Breast epithelium (tissue), 4 donors: ENCODE data around the gene CD47. TPM values are rescaled to one million over a fixed set of nuclear protein-coding genes. Genes with fewer than 3 reads are reported as not detected.

Experiments used
- DNase-seq, 2 donors: peaks; one replicate each; pipeline ENCODE4 v3.0.0-alpha.2; 2019; ENCODE audit warnings: low spot score in 2 of 2
- H3K27ac ChIP-seq, 2 donors: fragments of 200-600 bp; sonication (generic) in 1 of 2; one replicate each; pipeline ENCODE4 v1.5.1; 2016 to 2019; ENCODE audit warnings: mild to moderate bottlenecking in 1 of 2
- H3K27me3 ChIP-seq, 2 donors: fragments of 200-600 bp; sonication (generic) in 1 of 2; one replicate each; pipeline versions ENCODE4 v1.5.1 to v1.6.0; 2017 to 2019; ENCODE audit warnings: control low read depth in 1 of 2, mild to moderate bottlenecking in 1 of 2
- H3K36me3 ChIP-seq: fragments of 200-600 bp; one replicate; pipeline ENCODE4 v1.5.1; 2019
- H3K4me1 ChIP-seq, 2 donors: fragments of 200-600 bp; sonication (generic); one replicate each; pipeline ENCODE4 v1.5.1; 2016 to 2019; ENCODE audit warnings: control low read depth in 1 of 2
- H3K4me3 ChIP-seq, 3 donors: fragments of 200-600 bp; sonication (generic); 1 replicate in 2 of 3; 2 replicates in 1 of 3; pipeline ENCODE4 v1.5.1; 2016 to 2019; ENCODE audit warnings: mild to moderate bottlenecking in 3 of 3, moderate library complexity in 2 of 3
- H3K9me3 ChIP-seq, 2 donors: fragments of 200-600 bp; sonication (generic) in 1 of 2; one replicate each; pipeline ENCODE4 v1.5.1; 2016 to 2019; ENCODE audit warnings: control low read depth in 1 of 2
- CTCF ChIP-seq, 3 donors: fragments of 450-650 bp; IDR thresholded peaks; one replicate each; pipeline ENCODE4 v1.5.1; 2016 to 2017; ENCODE audit warnings: antibody characterized with exemption in 3 of 3, mild to moderate bottlenecking in 3 of 3, moderate library complexity in 3 of 3
- POLR2A ChIP-seq: fragments of 450-650 bp; IDR thresholded peaks from one replicate; pipeline ENCODE4 v1.6.1; 2016; ENCODE audit warnings: antibody characterized with exemption, mild to moderate bottlenecking, moderate library complexity
- POLR2AphosphoS5 ChIP-seq, 3 donors: sonication (generic); formaldehyde crosslinking; IDR thresholded peaks; one replicate each; pipeline ENCODE4 v1.6.1; 2017; ENCODE audit warnings: antibody characterized with exemption in 3 of 3
- intact Hi-C: fragments of 100-400 bp; cut with DNase I; formaldehyde crosslinking; loops from one replicate; pipeline ENCODE4 v1.15.1; 2023; ENCODE audit warnings: low total_unique reads
- total RNA-seq, 3 donors: library from RNA; depleted of rRNA; stranded (reverse); fragments of >200 nt; gene quantifications; one replicate each; pipeline ENCODE4 v1.1.0, GENCODE V29; 2016

Gene CD47
- total RNA-seq, 3 donors from 2014 or later, result 52.8 to 126 (median 85.5) TPM

GRCh38 chr3:108046247-108046646 is 44.6 kb downstream of the CD47 start:
- no peak for TF ChIP-seq POLR2AphosphoS5 (IDR thresholded peaks at IDR 0.05)
- TF ChIP-seq POLR2A, result no peak
- TF ChIP-seq CTCF (IDR thresholded peaks at IDR 0.05), result no peak
- no peak overlapping the region for H3K27ac ChIP-seq
- H3K4me1 ChIP-seq, result no peaks in the 10 kb centered on the region
- DNase-seq, result no peak
- intact Hi-C loops, result no loop called here
- H3K4me3 ChIP-seq, result no peak overlapping the region
- no peaks in the 10 kb centered on the region for H3K9me3 ChIP-seq
- no peaks in the 10 kb centered on the region for H3K36me3 ChIP-seq
- no peaks in the 10 kb centered on the region for H3K27me3 ChIP-seq

- no peak overlapping the region for H3K27ac ChIP-seq
- no peaks in the 10 kb centered on the region for H3K27me3 ChIP-seq
- TF ChIP-seq POLR2A (no peak), POLR2AphosphoS5 (IDR thresholded peaks at IDR 0.05) (no peak), CTCF (IDR thresholded peaks at IDR 0.05) (no peak)
- DNase-seq, result no peak
- no peak overlapping the region for H3K4me3 ChIP-seq
- intact Hi-C loops, result loop anchor here (1.0 kb wide), 1 partner anchor 12 kb away; no protein-coding TSS in a partner anchor
- no peaks in the 10 kb centered on the region for H3K36me3 ChIP-seq
- no peaks in the 10 kb centered on the region for H3K9me3 ChIP-seq
- H3K4me1 ChIP-seq, result no peaks in the 10 kb centered on the region
Measured at GRCh38 chr3:108044699-108045098, 46.1 kb downstream of the CD47 start.

- no peak for DNase-seq
- no peaks in the 10 kb centered on the region for H3K36me3 ChIP-seq
- intact Hi-C loops, result no loop called here
Measured at GRCh38 chr3:108042300-108042699, 48.5 kb downstream of the CD47 start.

GRCh38 chr3:108041253-108041652 is 49.6 kb downstream of the CD47 start:
- Histone ChIP-seq H3K36me3 (no peaks in the 10 kb centered on the region), H3K9me3 (no peaks in the 10 kb centered on the region), H3K4me3 (no peak overlapping the region), H3K27ac (no peak overlapping the region), H3K27me3 (no peaks in the 10 kb centered on the region), H3K4me1 (no peaks in the 10 kb centered on the region)
- intact Hi-C loops, result no loop called here
- DNase-seq, result no peak
- TF ChIP-seq CTCF (IDR thresholded peaks at IDR 0.05), result no peak
- TF ChIP-seq POLR2AphosphoS5 (IDR thresholded peaks at IDR 0.05), result no peak
- no peak for TF ChIP-seq POLR2A

More at GRCh38 chr3:108042300-108042699, 48.5 kb downstream of the CD47 start:
- no peak overlapping the region for H3K4me3 ChIP-seq
- no peaks in the 10 kb centered on the region for H3K4me1 ChIP-seq
- no peaks in the 10 kb centered on the region for H3K9me3 ChIP-seq
- no peak for TF ChIP-seq POLR2A
- no peak for TF ChIP-seq POLR2AphosphoS5 (IDR thresholded peaks at IDR 0.05)
- TF ChIP-seq CTCF (IDR thresholded peaks at IDR 0.05), result no peak
- no peaks in the 10 kb centered on the region for H3K27me3 ChIP-seq
- H3K27ac ChIP-seq, result no peak overlapping the region

GRCh38 chr3:108037770-108038169 is 53.1 kb downstream of the CD47 start:
- Histone ChIP-seq H3K36me3 (no peaks in the 10 kb centered on the region), H3K4me1 (no peaks in the 10 kb centered on the region), H3K9me3 (no peaks in the 10 kb centered on the region), H3K4me3 (no peak overlapping the region), H3K27me3 (no peaks in the 10 kb centered on the region), H3K27ac (no peak overlapping the region)
- no peak for DNase-seq
- intact Hi-C loops, result no loop called here
- no peak for TF ChIP-seq POLR2AphosphoS5 (IDR thresholded peaks at IDR 0.05)
- TF ChIP-seq CTCF (IDR thresholded peaks at IDR 0.05), result no peak
- no peak for TF ChIP-seq POLR2A
